AG08395 (cell line): ENCODE results near the gene KIAA1958.
A peak's percentile ranks its signal among the peaks of the same experiment; 100 is the strongest.

Experiments used
- DNase-seq: peaks from one replicate; pipeline ENCODE4 v3.0.0; 2012; ENCODE audit warnings: mixed read lengths, low spot score

KIAA1958 gene

DNA sequence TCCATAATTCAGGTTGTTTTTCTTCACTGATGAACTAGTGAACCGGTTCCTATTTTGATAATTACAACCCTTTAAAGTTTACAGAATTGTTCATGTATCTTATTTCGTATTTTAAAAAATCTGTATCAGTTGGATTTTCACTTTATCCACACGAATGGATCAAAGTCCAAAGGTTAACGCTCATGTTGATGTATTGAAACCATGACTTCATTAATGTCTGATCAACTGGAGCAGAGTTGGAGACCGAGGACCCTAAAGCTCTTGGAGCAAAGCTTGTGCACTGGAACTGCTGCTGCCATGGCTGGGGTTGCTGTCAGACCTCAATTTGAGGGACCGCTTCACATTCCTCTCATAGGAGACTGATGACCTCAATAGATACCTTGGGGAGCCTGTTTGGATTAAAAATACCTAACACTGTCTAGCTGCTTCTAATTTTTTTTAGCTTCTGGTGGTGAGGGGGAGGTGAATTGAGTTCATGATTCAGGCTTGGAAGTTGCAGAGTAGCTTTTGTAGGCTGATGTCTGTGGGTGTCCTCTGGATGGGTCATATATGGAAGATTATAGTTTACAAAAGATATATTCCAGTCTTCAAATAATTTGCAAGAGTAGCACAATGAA lies 45.1 kb downstream of the KIAA1958 start:
- DNase-seq, result no peak

DNA sequence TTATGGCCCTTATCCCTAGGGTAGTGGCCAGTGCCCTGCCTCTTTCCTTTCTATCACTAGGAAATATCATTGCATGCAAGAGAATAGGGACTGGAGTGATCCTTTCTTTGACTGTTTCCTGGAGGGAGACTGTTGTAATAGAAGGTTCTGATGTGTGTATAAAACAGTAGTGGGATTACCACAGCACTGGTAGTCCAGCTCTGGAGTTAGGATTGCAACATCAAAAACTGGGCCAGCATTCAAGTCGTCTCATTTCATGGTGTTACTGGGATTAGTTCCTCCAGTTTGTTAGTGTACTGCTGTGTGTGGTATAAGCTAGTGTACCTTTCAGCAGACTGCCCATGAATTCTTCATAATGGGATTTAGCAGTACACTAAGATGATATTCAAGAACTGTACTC lies 45.8 kb downstream of the KIAA1958 start:
- DNase-seq, result peak; percentile 75

DNA sequence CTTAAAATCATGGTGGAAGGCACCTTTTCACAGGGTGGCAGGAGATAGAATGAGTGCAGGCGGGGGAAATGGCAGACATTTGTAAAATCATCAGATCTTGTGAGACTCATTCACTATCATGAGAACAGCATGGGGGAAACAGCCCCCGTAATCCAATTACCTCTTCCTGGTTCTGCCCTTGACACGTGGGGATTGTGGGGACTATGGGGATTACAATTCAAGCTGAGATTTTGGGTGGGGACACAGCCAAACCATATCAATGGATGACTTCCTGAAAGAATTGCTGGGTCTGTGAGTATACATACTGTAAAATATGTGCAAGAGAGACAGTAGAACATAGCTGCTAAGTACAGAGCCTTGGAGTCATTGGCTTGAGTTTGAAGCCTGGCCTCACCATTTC lies 47.0 kb downstream of the KIAA1958 start:
- no peak for DNase-seq

DNA sequence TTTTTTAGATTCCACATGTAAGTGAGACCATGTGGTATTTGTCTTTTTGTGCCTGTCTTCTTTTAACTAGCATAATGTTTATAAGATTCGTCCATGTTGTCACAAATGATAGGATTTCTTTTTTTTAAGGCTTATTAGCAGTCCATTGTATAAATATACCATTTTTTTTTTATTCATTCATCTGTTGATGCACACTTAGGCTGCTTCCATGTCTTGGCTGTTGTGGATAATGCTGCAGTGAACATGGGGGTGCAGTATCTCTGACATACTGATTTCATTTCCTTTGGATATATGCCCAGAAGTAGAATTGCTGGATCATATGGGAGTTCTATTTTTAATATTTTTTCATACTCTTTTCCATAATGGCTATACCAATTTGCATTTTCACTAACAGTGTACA lies 48.7 kb downstream of the KIAA1958 start:
- no peak for DNase-seq

DNA sequence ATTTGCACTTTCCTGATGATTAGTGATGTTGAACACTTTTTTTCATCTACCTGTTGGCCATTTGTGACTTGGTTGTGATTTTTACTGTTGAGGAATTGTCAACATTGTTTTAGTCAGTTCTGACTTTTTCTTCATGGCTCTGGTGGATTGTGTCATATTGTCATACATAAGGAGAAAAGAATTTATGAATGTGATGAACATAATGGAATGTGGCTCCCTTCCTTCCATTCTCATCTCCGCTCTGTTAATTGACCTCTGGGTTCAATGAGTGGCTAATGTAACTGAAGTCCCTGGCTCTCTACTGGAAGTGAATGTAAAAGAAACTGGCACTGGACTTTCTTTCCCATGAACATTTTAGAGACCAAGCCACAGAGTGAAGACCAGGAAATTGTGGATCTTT lies 49.2 kb downstream of the KIAA1958 start:
- peak; percentile 45 for DNase-seq

DNA sequence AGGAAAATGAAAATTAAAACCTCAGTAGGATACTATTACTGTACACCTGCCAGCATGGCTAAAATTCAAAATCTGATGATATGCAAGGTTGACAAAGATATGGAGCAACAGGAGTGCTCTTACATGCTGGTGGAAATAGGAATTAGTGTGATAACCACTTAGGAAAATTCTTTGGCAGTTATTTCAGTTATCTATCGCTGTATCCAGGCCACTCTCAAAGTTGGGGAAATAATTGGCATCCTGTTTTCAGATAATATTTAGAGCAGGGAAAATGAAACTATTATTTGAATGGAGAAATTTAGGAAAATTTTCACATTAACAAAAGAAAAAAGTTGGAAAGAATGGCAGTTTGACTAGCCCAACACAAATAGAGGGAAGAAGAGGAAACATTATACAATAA lies 50.9 kb downstream of the KIAA1958 start:
- DNase-seq, result no peak

DNA sequence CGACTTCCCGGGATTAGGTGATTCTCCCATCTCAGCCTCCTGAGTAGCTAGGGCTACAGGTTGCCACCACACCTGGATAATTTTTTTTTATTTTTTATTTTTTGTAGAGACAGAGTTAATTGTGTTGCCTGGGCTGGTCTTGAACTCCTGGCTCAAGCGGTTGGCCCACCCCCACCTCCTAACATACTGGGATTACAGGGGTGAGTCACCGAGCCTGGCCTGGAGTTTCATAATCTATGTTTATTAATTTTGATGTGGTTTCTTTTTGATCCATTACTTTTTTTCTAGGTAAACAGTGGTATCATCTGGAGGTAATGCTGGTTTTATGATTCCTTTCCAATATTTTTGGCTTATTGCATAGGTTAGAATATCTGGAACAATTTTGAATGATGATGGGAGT lies 54.2 kb downstream of the KIAA1958 start:
- DNase-seq, result no peak

DNA sequence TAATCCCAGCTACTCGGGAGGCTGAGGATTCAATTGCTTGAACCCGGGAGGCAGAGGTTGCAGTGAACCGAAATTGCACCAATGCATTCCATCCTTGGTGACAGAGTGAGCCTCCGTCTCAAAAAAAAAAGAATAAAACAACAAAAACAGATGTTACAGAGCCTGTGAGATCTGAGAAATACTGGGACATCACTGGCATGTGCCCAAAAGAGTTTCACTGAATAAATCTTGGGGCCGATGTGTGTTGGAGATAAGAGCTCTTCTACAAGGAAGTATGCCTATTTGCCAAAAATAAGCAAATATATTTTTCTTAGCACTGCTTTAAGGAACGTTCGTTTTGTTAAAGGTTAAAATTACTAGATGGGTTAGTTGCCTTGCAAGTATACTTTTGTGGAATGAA lies 55.1 kb downstream of the KIAA1958 start:
- DNase-seq, result peak; percentile 19

DNA sequence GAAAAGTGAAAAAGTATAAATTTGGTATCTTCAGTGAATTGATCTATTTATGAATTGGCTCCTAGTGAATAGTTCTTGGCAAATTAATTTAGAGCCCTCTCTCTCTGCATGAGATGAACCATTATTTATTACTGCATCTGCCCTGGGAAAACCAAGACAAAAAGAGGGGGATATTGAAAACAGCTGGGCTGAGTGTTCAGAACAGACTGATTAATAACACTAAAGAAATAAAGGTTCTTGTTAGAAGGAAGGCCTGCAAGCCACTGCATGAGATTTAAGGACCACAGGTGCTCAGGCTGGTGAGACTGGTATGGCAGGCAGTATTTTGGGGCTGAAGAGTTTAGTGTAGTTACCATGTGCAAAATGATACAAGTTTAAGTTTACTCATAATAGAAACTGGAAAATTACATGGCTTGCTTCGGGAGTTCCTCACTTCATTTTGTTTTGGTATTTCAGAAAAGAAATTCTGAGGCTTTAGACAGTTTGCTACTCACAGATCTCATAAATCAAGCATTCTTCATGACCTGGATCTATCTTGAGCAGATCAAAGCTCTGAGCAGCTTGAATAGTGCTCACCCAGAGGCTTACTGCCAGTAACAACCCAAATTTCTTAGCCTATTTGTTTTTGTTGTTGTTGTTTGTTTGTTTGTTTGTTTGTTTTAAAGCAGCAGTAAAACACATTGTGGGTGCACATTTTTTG lies 56.1 kb downstream of the KIAA1958 start:
- no peak for DNase-seq

DNA sequence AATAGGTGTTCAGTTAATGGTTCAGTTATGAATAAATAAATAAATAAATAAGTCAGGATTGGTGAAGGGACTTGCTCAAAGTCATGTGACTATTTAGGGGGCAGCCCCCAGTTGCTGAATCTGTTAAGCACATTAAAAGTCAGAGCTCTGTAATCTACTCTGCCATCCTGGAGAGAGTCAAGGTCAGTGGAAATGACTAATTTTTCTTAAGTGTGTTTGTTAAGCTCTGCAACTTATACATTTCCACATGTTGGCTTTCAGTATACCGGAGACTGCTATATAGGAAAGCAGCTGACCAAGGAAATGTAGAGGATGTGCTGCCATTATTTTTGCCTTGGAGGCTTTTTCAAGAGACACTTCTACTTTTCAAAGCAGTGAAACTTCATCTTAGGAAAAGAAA lies 57.9 kb downstream of the KIAA1958 start:
- no peak for DNase-seq

DNA sequence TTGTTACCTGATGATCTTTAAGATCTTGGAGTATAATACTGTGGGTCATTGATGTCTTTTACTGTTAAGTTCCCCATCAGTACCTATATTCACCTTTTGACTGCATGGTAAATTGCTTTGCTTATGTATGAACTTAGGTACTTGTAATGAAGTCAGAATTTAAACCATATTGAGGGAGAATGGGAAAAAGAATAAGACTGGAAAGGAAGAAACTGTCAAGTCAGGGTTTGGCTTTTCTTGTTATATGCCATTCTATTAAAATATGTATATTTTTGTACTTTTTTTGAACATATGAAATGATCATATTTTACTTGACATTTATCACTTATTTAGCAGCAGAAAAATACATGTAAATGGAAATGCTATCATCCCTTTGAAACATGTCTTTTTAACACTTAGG lies 58.6 kb downstream of the KIAA1958 start:
- DNase-seq, result no peak

DNA sequence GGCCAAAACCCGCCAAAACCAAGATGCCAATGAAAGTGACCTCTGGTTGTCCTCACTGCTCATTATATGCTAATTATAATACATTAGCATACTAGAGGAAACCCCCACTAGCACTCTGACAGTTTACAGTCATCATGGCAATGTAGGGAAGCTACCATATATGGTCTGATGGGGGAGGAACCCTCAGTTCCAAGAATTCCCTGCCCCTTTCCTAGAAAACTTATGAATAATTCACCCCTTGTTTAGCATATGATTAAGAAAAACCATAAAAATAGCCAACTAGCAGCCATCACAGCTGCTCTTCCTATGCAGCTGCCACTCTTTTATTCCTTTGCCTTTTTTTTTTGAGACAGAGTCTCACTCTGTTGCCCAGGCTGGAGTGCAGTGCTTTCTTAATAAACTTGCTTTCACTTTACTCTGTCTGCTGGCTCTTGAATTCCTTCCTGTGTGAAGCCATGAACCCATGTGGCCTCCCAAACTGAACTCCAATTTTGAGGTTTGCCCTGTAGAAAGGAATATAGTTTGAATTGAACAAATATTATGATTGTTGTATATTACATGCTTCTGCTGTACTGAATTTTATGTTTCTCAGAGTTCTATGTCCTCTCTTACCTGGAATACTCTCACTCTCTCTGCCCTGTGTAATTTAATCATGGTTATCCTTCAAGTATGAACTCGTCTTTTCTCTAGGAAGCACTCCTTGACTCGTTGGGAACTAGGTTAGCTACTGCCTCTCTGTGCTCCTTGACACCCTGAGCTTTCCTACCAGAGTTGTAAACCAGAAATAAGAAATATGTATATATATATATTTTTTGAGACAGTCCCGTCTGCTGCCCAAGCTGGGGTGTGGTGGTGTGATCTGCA lies 59.8 kb downstream of the KIAA1958 start:
- no peak for DNase-seq

DNA sequence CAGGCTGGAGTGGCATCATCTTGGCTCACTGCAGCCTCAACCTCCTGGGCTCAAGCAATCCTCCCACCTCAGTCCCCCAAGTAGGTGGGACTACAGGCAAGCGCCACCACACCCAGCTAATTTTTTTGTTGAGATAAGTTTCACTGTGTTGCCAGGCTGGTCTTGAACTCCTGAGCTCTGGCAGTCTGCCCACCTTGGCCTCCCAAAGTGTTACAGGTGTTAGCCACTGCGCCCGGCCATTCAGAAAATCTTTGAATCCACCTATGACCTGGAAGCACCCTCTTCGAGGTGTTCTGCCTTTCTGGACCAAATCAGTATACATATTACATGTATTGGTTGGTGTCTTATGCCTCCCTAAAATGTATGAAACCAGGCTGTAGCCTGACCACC lies 61.4 kb downstream of the KIAA1958 start:
- no peak for DNase-seq

DNA sequence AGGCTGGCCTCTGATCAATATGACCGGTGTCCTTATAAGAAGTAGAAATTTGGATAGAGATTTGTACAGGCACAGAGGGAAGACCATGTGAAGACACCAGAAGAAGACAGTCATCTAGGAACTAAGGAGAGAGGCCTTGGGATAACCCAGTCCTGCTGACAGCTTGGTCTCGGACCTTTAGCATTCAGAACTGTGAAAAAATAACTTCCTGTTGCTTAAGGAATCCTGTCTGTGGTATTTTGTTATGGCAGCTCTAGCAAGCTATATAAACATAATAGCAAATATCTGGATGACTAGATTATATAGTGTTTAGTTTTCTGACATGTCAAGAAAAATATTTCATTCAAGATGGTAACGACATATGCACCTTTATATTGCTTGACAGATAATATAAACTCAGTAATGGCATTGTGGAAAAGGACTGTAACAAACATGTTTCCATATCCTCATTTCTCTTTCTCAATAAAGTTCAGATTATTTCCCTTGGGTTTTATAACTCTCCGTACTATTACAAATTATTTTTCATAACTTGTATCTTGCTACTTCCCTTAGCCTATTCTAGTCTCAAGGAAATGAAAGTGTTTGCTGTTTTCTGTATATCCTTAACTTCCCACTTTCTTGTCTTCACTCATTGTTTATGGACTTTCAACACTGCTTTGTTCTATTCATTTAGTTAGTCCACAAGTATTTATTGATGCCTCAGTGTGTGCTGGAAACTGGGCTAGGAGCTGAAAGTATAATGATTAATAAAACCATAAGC lies 62.4 kb downstream of the KIAA1958 start:
- DNase-seq, result no peak

DNA sequence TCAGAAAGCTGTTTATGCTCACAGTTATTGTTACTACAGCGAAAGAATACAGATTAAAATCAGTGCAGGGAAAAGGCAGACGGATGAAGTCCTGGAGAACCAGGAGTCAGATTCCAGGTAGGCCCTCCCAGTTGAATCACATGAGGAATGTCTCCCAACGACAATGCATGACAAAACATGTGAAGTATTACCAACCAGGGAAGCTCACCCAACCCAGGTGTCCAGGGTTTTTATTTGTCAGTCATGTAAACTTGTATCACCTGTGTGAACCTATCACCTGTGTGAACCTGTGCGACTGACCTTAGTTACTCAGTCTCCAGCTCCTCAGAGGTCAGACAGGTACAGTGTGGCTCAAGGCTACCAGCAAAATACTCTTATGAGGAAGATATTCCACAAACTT lies 63.9 kb downstream of the KIAA1958 start:
- no peak for DNase-seq

DNA sequence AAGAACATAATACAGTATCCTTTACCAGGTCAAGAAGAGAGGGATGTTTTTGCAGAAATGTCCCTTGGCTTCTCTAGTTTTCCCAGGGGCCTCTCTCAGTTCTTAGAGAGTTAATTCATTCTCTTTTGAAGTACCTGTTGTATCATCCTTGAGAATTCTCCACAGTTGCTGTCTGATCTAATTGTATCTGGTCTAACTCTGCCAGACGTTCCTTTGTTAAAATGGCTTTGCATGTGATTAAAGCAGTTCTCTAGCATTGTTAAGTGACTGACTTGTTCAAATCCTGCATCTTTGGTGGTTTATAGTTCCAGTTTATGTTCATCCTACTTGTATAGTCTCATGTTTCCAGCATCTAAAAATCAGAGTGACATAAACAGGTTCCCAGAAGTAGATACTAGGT lies 65.0 kb downstream of the KIAA1958 start:
- DNase-seq, result no peak

DNA sequence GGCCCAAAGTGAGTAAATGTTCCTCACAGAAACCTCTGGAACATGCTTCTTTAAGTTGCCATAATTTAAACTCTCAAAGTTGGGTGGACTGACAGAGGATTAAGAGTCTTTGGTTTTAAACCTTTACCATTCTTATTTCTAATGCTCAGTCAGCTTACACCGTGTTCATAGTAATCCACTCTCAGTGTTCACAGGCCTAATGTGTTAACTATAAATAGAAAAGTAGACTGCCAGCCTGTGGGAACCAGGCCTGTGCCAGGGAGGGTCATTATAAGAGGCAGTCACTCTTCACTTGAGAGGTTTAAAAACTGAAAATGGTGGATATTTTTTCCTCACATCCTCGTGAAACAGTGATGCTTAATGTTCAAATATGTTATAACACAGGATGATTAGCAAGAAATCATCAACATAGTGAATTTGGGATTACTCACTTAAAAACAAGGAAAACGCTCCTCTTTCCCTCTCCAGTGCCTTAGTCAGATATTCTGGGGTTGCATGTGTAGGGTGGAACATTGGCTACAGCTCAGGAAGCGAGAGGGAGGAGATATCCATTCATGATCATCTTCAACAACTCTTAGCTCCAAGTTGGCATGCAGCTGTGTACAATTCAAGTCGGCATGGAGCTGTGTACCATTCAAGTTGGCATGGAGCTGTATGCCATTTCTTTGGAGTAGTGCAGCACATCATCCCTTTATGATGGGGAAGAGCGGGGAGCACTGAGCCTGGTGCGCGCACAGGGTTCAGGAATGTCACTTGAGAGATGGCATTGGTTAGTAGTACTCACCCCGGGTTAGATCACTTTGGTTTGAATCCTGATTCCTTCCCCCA lies 65.8 kb downstream of the KIAA1958 start:
- DNase-seq, result no peak

DNA sequence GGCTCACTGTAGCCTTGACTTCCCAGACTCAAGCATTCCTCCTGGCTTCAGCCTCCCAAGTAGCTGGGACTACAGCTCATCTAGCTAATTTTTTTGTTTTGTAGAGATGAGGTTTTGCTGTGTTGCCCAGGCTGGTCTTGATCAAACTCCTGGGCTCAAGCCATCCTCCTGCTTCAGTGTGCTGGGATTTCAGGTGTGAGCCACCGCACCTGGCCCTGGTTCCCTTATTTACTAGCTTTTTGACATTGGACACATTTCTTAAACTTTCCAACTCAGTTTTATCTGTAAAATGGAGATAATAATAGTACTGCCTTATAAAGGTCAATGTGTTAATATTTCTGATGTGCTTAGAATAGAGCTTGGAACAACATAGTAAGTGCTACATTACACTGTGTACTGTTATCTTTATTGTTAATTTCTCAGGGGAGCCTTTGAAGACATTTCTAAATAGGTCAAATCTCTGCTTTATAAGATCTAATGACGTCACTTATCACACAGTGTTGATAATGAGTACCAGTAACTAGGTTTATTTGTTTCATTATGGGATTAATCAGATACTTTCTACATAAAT lies 66.7 kb downstream of the KIAA1958 start:
- no peak for DNase-seq

DNA sequence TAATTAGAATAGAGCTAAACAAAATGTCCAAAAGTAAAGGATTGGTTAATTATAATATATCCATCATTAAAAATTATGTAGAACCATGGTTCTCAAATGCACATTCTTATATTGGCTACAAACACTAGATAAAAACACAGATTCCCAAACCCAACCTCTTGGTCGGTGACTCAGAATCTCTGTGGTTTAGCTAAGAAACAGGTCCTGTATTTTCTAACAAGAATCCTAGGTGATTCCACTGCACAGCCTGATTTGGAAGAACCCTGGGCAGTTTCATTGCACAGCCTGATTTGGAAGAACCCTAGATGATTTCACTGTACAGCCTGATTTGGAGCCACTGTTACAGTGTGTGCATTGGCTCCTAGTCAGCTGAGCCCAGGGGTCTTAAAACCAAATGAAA lies 67.9 kb downstream of the KIAA1958 start:
- DNase-seq, result peak; percentile 48

DNA sequence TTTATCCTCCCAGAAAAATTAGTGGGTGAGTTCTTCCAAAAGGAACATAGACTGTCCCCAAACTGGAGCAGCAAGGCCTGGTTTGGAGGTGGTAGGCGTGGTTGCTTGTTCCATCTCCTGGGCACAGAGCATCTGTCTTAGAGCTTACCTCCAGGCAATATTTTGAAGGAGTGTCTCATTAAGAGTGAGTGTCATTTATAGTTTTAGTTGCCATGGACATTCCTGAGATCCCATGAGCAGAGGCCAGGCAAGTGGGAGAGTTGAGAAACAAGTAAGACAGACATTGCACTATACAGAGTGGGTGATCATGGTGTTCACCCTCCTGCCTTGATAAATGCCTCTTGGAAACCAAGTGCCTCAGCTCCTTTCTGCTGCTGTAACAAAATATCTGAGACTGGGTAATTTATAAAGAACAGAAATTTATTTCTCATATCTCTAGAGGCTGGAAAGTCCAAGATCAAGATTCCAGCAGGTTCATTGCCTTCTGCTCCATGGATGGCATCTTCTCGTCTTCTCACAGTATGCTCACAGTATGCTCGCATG lies 68.5 kb downstream of the KIAA1958 start:
- no peak for DNase-seq
